Measurements from ENCODE around the gene AMD1. TPM values are rescaled to one million over a fixed set of nuclear protein-coding genes. Genes with fewer than 3 reads are reported as not detected.

Gene AMD1
- total and polyA plus RNA-seq, 2 experiments from 2014 or later: 127 to 243 TPM

DNA sequence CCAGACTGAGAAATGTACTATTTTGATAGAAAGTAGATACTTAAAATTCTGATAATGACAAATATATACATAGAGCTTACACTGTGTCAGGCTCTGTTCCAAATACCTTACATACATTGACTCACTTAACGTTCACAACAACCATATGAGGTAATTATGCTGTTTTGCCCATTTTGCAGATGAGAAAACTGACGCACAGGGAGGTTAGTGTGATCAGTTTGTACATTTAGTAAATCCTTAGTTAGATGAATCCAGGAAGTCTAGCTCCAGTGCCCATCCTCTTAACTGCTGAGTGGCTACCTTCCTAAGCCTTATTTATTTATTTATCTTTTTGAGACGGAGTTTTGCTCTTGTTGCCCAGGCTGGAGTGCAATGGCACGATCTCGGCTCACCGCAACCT is 60.6 kb downstream of the AMD1 start (continued):
- TF ChIP-seq, protein P1, sequence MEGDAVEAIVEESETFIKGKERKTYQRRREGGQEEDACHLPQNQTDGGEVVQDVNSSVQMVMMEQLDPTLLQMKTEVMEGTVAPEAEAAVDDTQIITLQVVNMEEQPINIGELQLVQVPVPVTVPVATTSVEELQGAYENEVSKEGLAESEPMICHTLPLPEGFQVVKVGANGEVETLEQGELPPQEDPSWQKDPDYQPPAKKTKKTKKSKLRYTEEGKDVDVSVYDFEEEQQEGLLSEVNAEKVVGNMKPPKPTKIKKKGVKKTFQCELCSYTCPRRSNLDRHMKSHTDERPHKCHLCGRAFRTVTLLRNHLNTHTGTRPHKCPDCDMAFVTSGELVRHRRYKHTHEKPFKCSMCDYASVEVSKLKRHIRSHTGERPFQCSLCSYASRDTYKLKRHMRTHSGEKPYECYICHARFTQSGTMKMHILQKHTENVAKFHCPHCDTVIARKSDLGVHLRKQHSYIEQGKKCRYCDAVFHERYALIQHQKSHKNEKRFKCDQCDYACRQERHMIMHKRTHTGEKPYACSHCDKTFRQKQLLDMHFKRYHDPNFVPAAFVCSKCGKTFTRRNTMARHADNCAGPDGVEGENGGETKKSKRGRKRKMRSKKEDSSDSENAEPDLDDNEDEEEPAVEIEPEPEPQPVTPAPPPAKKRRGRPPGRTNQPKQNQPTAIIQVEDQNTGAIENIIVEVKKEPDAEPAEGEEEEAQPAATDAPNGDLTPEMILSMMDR (conservative IDR thresholded peaks at IDR 0.05; ENCODE audit: low read depth in 2 of 2): no peak
- TF ChIP-seq, protein P2, sequence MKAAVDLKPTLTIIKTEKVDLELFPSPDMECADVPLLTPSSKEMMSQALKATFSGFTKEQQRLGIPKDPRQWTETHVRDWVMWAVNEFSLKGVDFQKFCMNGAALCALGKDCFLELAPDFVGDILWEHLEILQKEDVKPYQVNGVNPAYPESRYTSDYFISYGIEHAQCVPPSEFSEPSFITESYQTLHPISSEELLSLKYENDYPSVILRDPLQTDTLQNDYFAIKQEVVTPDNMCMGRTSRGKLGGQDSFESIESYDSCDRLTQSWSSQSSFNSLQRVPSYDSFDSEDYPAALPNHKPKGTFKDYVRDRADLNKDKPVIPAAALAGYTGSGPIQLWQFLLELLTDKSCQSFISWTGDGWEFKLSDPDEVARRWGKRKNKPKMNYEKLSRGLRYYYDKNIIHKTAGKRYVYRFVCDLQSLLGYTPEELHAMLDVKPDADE (IDR thresholded peaks at IDR 0.05): no peak
- no peak for TF ChIP-seq POLR2AphosphoS5 (IDR thresholded peaks at IDR 0.05; ENCODE audit: low read depth)

DNA sequence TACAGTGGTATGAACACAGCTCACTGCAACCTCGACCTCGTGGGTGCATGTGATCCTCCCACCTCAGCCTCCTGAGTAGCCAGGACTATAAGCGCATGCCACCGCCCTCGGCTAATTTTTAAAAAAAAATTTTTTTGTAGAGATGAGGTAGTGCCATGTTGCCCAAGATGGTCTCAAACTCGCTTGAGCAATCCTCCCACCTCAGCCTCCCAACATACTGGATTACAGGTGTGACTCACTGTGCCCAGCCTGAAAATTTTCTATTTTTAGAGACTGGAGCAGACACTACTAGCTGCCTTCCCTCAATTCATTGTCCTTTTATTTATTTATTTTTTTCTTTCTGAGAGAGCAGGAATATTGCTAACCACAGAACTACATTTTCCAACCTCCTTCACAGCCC is 63.6 kb downstream of the AMD1 start:
- no peaks in the 10 kb centered on the region for H3F3A ChIP-seq (replicated peaks; ENCODE audit: low read depth)
- Mint-ChIP-seq H3K4me1 (no peaks in the 10 kb centered on the region), H3K4me3 (no peak overlapping the region), H3K27ac (no peak overlapping the region), H3K27me3 (ENCODE audit: insufficient read depth, low read depth, poor library complexity) (peaks cover 2% of the 10 kb centered on the region), H3K9me3 (no peaks in the 10 kb centered on the region), H3K36me3 (ENCODE audit: low read depth) (no peaks in the 10 kb centered on the region)
- DNase-seq (ENCODE audit: low spot score): no peak
- TF ChIP-seq, protein P2 (IDR thresholded peaks at IDR 0.05): no peak
- TF ChIP-seq EZH2phosphoT487 (IDR thresholded peaks at IDR 0.05; ENCODE audit: unreplicated experiment): no peak
- no peak for ATAC-seq
- no peaks in the 10 kb centered on the region for H3K9me2 ChIP-seq (ENCODE audit: insufficient read depth)
- no peak overlapping the region for H2AFZ ChIP-seq
- no peaks in the 10 kb centered on the region for H3K27me3 ChIP-seq (ENCODE audit: insufficient read depth)
- H4K20me1 ChIP-seq (replicated peaks; ENCODE audit: insufficient read depth): no peaks in the 10 kb centered on the region
- H3K27ac ChIP-seq (ENCODE audit: low read depth): no peak overlapping the region
- H3K4me2 ChIP-seq: no peak overlapping the region
- no peak overlapping the region for H3K4me3 ChIP-seq
- H3K4me1 ChIP-seq (ENCODE audit: insufficient read depth): no peaks in the 10 kb centered on the region
- H3K36me3 ChIP-seq (ENCODE audit: insufficient read depth): no peaks in the 10 kb centered on the region
- H3K79me2 ChIP-seq (replicated peaks; ENCODE audit: insufficient read depth): no peaks in the 10 kb centered on the region

DNA sequence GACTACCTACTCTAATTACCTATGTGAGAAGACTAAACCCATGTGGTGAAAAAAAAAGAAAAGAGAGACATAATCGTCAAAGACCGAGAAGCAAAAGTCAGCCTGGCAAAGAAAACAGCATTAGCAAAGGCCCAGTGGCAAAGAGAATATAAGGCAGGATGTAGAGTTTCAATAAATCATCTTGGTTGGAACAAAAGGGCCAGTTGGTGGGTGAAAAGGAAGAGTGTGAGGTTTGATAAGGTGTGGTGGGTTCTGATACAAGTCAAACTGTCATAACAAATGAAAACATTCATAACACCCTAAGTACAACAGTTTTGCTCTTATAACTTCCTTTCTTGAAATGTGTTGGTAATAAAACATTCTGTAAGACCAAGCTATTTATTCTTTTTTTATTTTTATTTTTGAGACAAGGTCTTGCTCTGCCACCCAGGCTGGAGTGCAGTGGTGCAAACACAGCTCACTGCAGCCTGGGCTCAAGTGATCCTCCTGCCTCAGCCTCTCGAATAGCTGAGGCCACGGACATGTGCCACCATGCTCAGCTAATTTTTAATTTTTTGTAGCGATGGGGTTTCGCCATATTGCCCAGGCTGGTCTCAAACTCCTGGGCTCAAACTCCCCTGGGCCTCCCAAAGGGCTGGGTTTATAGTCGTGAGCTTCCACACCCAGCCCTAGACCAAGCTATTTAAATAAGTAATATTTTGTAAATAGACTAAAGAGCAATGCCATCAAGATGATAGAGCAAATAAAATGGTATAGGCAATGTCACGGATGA is 65.0 kb downstream of the AMD1 start:
- Histone ChIP-seq H3K27ac (ENCODE audit: low read depth) (no peak overlapping the region), H3K36me3 (ENCODE audit: insufficient read depth) (no peaks in the 10 kb centered on the region), H3K4me2 (no peak overlapping the region), H4K20me1 (replicated peaks; ENCODE audit: insufficient read depth) (no peaks in the 10 kb centered on the region), H2AFZ (no peak overlapping the region), H3K79me2 (replicated peaks; ENCODE audit: insufficient read depth) (no peaks in the 10 kb centered on the region), H3F3A (replicated peaks; ENCODE audit: low read depth) (no peaks in the 10 kb centered on the region), H3K9me2 (ENCODE audit: insufficient read depth) (no peaks in the 10 kb centered on the region), H3K4me1 (ENCODE audit: insufficient read depth) (no peaks in the 10 kb centered on the region), H3K4me3 (no peak overlapping the region), H3K27me3 (ENCODE audit: insufficient read depth) (no peaks in the 10 kb centered on the region)
- Mint-ChIP-seq H3K9me3 (no peaks in the 10 kb centered on the region), H3K27ac (no peak overlapping the region), H3K27me3 (ENCODE audit: insufficient read depth, low read depth, poor library complexity) (peaks cover 2% of the 10 kb centered on the region), H3K4me1 (no peaks in the 10 kb centered on the region), H3K36me3 (ENCODE audit: low read depth) (no peaks in the 10 kb centered on the region), H3K4me3 (no peak overlapping the region)
- DNase-seq (ENCODE audit: low spot score) (no peak), ATAC-seq (no peak)
- TF ChIP-seq, protein P3, sequence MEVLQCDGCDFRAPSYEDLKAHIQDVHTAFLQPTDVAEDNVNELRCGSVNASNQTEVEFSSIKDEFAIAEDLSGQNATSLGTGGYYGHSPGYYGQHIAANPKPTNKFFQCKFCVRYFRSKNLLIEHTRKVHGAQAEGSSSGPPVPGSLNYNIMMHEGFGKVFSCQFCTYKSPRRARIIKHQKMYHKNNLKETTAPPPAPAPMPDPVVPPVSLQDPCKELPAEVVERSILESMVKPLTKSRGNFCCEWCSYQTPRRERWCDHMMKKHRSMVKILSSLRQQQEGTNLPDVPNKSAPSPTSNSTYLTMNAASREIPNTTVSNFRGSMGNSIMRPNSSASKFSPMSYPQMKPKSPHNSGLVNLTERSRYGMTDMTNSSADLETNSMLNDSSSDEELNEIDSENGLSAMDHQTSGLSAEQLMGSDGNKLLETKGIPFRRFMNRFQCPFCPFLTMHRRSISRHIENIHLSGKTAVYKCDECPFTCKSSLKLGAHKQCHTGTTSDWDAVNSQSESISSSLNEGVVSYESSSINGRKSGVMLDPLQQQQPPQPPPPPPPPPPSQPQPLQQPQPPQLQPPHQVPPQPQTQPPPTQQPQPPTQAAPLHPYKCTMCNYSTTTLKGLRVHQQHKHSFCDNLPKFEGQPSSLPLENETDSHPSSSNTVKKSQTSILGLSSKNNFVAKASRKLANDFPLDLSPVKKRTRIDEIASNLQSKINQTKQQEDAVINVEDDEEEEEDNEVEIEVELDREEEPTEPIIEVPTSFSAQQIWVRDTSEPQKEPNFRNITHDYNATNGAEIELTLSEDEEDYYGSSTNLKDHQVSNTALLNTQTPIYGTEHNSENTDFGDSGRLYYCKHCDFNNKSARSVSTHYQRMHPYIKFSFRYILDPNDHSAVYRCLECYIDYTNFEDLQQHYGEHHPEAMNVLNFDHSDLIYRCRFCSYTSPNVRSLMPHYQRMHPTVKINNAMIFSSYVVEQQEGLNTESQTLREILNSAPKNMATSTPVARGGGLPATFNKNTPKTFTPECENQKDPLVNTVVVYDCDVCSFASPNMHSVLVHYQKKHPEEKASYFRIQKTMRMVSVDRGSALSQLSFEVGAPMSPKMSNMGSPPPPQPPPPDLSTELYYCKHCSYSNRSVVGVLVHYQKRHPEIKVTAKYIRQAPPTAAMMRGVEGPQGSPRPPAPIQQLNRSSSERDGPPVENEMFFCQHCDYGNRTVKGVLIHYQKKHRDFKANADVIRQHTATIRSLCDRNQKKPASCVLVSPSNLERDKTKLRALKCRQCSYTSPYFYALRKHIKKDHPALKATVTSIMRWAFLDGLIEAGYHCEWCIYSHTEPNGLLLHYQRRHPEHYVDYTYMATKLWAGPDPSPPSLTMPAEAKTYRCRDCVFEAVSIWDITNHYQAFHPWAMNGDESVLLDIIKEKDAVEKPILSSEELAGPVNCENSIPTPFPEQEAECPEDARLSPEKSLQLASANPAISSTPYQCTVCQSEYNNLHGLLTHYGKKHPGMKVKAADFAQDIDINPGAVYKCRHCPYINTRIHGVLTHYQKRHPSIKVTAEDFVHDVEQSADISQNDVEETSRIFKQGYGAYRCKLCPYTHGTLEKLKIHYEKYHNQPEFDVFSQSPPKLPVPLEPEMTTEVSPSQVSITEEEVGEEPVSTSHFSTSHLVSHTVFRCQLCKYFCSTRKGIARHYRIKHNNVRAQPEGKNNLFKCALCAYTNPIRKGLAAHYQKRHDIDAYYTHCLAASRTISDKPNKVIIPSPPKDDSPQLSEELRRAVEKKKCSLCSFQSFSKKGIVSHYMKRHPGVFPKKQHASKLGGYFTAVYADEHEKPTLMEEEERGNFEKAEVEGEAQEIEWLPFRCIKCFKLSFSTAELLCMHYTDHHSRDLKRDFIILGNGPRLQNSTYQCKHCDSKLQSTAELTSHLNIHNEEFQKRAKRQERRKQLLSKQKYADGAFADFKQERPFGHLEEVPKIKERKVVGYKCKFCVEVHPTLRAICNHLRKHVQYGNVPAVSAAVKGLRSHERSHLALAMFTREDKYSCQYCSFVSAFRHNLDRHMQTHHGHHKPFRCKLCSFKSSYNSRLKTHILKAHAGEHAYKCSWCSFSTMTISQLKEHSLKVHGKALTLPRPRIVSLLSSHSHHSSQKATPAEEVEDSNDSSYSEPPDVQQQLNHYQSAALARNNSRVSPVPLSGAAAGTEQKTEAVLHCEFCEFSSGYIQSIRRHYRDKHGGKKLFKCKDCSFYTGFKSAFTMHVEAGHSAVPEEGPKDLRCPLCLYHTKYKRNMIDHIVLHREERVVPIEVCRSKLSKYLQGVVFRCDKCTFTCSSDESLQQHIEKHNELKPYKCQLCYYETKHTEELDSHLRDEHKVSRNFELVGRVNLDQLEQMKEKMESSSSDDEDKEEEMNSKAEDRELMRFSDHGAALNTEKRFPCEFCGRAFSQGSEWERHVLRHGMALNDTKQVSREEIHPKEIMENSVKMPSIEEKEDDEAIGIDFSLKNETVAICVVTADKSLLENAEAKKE (CRISPR knock-in tag; IDR thresholded peaks at IDR 0.05): no peak
- TF ChIP-seq EZH2 (IDR thresholded peaks at IDR 0.05; ENCODE audit: low read depth, unreplicated experiment) (no peak), CREB1 (CRISPR knock-in tag; IDR thresholded peaks at IDR 0.05; ENCODE audit: low read depth) (no peak)

Data from GM23338 (cell line).